ENCODE measurements around the gene HMX1.

HMX1 gene

GRCh38 chr4:8909548-8909947 lies 37.9 kb upstream of the HMX1 start:
- DNase-seq: no peak

DNA sequence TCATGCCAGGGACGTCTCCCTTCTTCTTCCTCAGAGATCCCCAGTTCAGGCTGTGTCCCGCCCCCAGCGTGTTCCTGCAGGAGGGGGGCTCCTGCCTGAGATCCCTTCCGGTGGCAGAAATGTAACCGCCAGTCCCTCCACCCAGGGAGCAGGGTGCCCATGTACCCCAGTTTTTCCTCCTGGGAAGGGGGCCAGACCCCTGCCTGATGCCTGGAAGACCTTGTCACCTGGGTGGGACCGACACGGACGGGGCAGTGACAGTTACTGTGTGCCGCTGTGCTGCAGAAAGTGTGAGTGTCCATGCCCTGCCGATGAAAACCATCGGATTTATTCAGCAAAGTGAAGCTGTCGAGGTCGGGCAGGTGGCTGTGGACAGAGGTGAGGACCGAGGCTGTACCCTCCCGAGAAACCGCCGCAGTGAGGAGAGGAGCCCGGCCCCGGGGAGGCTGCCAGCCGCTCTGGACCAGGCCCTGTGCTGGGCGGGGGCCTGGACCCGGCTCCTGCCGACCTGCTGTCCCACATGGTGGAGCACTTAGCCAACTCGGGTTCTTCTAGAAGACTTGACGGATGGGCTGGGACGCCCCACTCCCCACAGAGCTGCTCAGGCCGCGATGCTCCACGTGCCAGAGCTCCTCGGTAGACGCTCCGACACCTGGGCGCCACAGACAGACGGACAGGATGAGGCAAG lies 36.7 kb upstream of the HMX1 start:
- DNase-seq: no peak

DNA sequence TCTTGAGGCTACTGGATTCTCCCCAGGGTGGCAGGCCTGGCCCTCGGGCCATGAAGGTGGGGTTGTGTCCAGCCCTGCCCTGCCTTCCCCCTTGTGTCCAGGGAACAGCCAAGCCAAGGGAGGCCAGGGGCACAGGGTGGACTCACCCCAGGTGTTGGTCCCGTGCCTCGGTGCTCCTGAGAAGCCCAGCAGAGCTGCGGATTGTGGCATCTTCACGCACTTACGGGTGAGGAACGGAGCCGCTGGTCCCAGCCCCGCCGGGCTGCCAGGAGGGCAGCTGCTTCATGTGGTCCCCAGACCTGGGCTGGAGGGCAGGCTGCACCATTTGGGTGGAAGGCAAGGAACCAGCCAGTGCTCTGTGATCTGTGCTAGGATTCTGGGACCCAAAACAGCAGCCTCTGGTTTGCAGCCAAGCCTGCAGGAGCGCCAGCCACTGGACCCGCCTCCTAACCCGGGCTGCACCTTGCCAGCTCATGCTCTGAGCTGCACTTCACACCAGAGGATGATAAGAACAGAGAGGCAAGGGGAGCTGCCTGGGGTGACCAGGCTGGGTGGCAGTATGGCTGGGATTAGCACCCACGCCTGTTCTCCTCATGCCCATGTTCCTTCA lies 36.1 kb upstream of the HMX1 start:
- no peak for DNase-seq

DNA sequence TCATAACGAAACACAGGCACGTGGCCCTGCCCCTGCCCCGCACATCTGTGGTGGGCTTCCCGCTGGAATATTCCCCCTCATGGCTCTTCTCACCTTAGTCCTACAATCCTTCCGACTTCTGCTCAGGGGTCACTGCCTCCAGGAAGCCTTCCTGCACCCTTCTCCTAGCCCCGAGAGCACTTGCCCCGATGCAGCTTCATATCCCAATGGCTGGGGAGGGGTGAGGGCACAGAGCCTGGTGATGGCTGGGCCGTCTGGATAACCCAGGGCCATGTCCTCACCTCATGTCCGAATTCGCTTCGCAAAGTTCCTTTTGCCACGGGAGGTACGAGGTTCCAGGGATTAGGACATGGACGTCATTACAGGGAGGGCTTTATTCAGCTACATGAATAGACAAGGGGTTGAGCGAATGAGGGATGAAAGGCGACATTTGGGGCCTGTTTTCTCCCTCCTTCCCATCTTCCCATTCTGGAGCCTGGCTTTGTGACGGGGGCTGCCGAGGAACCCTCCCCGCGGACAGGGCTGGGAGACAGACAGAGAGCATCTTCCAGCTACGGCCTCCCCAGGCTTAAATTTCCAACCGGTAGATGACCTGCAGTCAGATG lies 35.5 kb upstream of the HMX1 start:
- DNase-seq: no peak

DNA sequence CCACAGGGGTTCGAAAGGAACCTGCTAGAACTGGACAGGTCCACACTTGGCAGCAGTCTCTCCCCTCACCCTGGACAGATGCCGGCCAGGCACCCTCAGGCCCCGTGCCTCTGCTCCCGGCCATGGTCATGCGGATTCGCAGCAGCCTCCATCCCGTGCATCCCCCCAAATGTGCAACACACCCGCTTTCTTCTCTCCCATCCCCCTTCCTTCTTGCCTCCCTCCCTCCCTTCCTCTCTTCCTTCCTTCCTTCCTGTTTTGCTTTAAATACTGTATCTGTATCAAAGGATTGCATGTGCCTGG lies 35.0 kb upstream of the HMX1 start:
- DNase-seq: no peak

DNA sequence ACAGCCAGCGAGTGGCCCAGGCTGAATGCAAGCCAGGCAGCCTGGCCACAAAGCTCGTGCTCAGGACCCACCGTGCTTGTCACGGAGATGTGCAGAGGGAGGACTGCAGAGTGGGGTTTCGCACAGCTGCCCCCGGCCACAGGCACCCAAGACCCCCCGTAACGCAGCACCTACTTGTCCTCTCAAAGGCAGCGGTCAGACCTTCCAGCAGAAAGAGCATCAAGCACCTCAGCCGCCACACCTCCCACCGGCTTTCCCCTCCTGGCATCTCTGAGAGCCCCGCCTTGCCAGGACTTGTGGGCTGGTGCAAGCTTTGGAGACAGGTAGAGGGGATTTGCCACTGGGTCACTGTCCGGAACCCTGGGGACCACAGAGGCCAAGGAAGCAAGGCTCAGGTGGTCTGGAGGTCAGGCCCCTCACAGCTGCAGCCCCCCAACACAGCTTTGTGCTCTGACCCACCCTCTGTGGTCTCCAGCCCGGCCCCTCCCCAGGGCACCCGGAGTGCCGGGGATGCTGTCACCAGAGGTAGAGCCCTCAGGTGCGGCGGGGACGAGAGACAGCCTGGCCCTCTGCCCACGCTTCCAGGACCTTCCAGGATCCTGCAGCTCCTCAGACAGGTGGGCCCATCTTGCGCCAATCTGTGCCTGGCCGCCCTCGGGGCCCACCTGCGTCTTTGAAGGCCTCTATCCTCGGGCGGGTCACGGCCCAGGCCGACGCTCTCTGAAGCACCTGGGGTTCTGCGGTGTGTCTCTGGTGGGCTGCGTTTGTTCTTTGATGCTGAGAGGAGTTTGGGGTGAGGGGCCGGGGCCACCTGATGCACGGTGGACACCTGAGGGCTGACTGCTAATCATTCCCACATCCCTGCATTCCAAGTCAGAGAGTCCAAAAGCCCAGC lies 34.4 kb upstream of the HMX1 start:
- DNase-seq: no peak

DNA sequence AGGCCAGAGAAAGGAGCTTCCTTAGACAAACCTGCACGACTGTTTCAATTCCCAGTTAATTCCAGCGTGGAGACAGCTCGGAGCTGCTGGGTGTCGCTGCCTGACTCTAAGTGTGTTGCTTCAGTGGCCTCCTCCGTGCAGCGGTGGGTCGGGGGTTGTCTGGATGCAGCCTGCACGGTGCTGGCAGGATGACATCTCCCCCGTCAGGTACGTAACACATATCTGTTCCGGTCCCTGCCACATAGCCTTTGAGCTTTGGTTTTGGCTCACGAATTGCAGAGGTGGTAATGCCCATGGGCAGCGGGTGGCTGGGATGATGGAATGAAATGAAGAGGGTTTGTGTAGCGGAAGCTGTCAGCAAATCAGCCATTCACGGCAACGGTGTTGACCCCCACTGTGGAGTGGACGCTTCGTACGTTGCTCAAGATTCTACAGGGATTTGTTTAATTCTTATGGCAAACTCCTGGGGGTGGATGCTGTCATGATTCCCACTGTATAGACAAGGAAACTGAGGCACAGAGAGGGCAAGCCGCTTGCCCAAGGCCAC lies 33.7 kb upstream of the HMX1 start:
- DNase-seq: no peak

DNA sequence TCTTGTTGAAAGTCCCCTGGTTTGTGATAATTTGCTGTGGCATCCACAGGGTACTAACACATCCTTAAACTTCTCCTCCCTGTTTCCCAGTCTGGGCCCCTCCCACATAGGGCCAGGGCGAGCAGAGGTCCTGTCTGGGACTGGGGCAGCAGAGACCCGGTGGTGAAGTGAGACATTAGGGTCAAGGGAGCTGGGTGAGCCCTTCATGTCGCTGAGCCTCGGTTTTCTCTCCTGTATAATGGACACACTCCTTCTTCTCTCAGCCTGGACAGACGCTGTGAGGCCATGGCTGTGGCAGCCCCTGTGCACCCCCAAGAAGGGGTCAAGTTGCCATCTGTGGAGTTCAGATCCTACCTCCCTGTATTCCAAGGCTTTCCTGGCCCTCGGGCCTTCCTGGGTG lies 33.0 kb upstream of the HMX1 start:
- no peak for DNase-seq

DNA sequence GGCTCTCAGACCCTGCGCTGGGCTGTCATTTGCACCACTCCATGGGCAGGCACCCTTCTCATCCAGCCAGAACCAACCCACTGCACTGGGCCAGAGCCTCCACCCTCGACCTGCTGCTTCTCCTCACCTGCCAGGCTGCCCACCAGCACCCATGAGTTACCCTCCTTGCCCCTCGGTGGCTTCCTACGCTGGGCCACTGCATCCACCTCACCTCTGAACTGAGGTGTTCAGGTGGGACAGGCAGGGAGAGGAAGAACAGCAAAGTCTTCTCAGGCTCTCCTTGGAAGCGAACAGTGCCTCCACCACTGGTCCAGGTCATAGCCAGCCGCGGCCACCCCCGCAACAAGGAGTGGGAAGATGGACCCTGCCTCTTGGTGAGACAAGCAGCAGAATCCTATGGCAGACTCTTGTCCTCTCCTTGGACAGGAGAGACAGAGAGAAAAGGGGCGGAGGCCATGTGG lies 32.4 kb upstream of the HMX1 start:
- no peak for DNase-seq

DNA sequence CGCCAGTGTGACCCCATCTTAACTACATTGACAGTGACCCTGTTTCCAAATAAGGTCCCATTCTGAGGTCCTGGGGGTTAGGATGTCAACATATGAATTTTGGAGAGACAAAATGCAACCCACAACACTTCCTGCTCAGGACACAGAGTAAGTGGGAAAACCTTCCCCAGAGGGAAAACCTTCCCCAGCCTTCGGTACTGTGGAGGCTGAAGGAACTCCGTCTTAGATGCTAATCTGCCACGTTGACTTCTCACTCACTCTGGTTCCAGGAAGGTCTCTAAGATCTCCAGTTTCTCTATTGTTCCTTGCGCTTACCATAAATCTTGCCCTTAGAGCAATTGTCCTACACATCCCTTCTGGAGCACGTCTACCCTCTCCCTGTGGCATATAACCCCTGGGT lies 29.7 kb upstream of the HMX1 start:
- no peak for DNase-seq

DNA sequence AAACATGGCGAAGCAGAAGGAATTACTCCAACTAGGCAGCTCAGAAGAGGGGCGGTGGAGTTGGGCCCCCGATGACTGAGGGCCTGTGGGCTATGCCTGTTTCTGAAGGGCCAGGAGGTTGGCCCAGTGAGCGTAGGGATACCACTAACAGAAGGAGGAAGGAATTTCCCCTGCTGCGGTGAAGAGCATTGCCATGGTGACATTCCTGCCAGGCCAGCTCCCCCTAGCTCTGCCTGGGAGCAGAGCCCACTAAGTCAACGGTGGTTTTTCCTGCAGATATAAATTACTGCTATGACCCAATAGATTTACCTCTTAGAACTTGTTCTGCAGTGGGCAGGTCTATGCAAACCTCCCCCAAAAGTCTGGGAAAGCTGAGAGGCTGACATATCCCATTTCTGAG lies 28.9 kb upstream of the HMX1 start:
- DNase-seq: no peak

- DNase-seq: no peak
These were observed 26.8 kb upstream of the HMX1 start for GRCh38 chr4:8898419-8898818.

- DNase-seq: no peak
These were observed 25.9 kb upstream of the HMX1 start for GRCh38 chr4:8897251-8898167.

- DNase-seq: no peak
These were observed 24.9 kb upstream of the HMX1 start for GRCh38 chr4:8896506-8896905.

DNA sequence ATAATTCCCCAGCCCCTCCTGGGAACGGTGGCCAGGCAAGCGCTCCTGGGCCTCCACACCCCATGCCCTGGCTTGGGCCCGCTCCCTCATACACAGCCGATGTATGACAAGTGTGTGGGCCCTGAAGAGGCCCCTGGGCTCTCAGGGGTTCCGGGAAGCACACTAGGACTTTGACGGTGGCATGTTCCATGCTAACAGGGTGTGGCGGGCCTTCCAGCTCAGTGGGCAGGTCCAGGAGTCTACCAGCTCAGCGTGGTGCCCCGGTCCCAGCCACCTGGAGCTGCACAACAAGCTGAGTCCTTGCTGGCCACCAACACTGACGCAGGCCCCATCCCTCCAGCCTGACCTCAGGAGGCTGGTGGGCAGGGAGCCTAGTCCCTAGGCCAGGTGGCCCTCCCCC lies 24.4 kb upstream of the HMX1 start:
- DNase-seq: no peak

DNA sequence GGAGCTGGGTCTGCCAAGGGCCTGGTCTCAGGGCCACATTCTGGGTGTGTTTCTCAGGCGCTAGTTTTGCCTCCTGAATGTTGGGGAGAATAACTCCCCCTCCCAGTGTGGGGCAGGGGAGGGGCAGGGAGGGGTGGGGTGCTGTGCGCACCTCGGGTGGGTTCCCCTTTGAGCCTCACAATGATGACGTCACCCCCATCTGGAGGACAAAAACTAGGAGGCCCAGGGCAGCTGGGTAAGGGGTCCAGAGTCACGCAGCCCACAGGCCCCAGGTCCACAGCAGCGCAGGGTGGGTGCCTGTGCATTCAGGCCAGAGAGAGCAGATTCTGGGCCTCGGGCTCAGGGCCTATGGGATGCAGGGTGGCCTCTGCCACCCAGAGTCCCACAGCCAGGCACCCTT lies 23.7 kb upstream of the HMX1 start:
- DNase-seq: no peak

DNA sequence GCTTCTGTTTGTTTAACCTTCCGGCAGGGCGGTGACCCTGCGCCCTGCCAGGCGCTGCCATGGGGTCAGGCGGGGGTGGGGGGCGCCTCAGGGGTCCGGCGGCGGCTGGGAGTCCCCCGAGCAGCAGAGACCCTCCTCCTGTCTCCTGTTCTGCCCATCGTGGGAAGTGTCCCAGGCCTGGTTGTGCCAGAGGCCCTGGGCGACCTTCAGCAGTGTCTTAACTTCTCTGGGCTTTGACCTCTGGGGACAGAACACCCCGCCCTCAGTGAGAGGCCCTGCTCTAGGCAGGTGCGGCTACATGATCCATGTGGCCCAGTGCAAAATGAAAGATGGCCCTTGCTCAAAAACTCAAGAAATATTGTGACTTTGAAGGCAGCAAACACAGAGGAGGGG lies 22.8 kb upstream of the HMX1 start:
- no peak for DNase-seq

DNA sequence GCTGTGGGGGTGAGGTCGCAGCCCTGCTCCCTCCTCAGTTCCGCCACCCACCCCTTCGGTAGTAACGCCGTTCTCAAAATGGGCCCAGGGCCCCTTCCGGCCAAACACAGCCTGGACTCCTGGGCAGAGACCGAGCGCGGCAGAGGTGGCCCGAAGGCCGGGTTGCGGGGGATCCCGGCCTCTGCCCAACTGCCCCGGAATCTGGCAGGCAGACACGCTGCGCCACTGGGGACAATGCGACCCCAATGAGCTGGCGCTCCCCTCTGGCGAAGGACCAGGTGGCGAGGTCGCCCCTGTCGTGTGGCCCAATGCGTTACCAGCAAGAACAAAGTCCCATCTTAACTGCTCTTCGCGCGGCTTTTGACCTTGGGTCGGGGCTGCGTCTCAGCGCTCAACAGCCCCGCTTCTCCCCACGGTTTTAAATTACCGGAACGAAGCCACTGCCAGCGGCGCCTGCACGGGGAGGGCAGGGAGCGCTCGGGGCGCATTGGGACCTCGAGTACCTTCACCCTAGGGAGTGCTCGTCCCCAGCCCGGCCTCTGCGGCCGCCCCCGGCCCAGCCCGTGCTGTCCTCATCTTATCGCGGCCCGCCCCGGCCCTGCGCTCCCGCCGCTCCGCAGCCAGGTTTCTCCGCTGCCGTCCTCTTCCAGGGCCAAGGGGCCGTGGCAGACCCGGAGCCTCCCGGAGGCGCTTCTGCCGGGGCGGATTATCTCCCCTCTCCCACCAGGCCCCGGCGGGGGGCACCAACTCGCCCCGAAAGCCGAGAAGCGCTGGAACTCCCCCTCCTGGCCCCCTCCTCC lies 22.2 kb upstream of the HMX1 start:
- no peak for DNase-seq

- no peak for DNase-seq
These were observed 21.6 kb upstream of the HMX1 start for GRCh38 chr4:8893227-8893623.

- DNase-seq: no peak
These were observed 21.1 kb upstream of the HMX1 start for GRCh38 chr4:8892556-8893226.

Data from HCEC 1CT (cell line).